GM19395 (cell line): ENCODE data around the gene UBE2L3.
"Not testable (repeated sequence)": the region's sequence is repeated elsewhere in the genome, so short reads cannot be mapped to it uniquely, and the experiment has no call there.

Experiments
- ATAC-seq: cut with Tn5 transposase; IDR thresholded peaks from one replicate; pipeline ENCODE4 v1.9.1; 2021; ENCODE audit warnings: mild to moderate bottlenecking, moderate library complexity; ENCODE audit not compliant: unreplicated experiment

UBE2L3 gene

DNA sequence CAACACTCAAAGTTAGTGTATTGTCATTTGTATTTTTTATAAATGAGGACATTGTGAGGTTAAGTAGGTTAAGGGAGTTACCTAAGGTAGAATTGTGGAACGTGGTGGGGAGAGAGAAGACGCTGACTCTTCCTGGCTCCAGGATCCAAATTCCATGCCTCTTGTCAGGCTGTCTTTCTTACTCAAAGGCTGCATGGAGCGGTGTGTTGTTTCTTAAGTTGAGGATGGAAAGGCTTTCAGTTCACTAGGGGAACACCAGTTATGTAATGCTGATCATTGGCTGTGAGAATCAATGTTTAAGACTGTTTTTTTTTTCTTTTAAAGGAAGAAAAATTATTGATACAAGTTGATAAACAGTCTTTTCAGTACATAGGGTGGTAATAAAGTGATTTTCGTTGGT, 2.9 kb downstream of the UBE2L3 start:
- ATAC-seq = no peak

DNA sequence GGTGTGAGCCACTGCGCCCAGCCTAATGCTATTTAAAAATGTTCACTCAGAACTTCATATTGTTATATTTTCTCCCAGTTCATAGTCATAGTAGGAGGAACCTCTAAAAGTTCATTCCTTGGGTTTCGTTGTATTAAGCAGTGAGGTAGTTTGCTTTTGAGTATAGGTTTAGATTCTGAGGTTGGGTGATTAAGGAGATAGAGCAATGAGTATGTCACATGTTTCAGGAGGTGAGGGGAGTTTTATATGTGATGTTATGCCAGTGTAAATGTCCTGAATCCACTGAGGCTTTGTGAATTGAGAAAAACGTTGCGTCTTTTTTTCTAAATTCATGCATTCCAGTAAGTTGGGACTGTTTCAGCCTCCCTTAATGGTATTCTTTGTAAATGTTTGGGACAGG, 4.2 kb downstream of the UBE2L3 start:
- no peak for ATAC-seq

- no peak for ATAC-seq
These were observed 5.8 kb downstream of the UBE2L3 start for GRCh38 chr22:21573293-21573734.

- no peak for ATAC-seq
These were observed 6.4 kb downstream of the UBE2L3 start for GRCh38 chr22:21573750-21574494.

DNA sequence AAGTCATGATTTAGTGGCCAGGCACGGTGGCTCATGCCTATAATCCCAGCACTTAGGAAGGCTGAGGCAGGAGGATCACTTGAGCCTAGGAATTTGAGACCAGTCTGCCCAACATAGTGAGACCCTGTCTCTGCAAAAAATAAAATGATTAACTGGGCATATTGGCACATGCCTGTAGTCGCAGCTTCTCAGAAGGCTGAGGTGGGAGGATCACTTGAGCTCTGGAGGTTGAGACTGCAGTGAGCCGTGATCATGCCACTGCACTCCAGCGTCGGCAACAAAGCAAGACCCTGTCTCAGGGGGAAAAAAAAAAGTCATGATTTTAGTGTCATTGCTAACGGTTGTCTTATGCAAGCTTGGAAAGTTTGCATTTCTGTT, 11.9 kb downstream of the UBE2L3 start:
- no peak for ATAC-seq

GRCh38 chr22:21580623-21581007, 13.1 kb downstream of the UBE2L3 start:
- ATAC-seq = not testable (repeated sequence)

DNA sequence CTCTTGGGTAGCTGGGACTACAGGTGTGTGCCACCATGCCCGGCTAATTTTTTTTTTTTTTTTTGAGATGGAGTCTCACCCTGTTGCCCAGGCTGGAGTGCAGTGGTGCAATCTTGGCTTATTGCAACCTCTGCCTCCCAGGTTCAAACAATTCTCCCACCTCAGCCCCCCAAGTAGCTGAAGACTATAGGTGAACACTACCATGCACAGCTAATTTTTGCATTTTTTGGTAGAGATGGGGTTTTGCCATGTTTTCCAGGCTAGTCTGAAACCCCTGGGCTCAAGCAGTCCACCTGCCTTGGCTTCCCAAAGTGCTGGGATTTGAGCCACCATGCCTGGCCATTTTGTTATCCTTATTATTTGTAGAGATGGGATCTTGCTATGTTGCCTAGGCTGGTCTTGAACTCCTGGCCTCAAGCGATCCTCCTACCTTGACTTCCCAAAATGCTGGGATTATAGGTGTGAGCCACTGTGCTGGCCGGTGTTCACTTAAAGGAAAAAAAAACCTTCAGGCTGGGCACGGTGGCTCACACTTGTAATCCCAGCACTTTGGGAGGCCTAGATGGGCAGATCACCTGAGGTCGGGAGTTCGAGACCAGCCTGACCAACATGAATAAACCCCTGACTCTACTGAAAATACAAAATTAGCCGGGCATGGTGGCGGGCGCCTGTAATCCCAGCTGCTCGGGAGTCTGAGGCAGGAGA, 13.6 kb downstream of the UBE2L3 start:
- not testable (repeated sequence) for ATAC-seq

DNA sequence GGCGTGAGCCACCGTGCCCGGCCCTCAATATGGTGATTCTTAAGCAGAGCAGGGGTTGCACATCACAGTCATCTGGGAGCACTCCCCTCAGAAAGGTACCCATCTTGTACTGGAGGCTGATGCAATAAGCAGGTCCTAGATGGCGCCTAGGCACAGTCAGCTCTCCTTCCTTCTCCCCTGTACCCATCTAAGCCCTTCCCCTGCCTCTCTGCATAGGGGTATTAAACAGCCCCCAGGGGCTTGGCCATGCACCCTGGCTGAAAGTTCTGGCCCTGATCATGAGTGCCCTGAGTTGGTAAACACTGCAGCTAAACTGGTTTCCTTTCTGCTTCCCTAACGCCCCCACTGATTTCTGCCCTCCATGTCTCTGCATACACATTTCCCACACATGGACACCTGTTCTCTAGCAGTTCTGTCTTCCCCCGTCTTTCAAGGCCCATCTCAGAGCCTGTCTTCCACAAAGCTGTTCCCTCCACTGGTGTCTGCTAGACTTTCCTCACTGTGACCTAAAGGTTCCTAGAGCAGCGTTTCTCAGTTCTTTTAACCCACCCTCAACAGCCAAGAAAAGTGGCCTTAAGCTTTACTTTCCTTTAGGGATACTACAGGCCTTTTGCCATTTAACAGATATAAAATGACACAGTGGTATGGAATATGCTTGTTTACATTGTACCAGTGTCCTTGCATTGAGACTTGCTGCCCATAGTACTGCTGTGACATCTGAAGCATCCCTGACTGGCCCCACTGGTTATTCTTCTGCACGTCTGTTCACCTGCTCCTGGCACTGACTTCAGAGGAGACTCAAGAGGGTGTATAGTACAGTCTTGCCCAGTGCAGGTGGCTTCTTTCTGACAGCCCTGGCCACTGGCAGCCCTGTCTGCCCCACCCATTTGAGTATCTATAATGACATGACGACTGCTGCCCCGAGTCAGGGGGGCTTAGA, 15.6 kb downstream of the UBE2L3 start:
- no peak for ATAC-seq

DNA sequence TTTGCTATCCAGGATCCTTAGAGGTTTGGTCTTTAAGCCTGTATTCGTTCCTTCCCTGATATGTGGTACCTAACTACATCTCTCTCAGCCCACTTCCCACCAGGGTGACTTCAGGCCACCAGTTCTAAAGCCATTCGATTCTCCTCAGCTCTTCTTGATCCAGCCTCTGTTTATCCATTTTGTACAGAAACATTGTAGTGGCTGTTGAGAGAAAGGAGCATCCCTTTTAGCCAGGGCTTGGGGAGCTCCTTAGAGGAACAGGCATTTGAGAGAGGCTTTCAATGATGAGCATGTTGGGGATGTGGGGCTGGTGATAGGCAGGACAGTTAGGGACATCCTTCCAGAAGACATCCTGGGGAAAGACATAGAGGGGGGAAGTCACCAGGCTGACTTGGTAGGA, 17.9 kb downstream of the UBE2L3 start:
- ATAC-seq = no peak

GRCh38 chr22:21587803-21588611, 20.5 kb downstream of the UBE2L3 start:
- peak; percentile 85 for ATAC-seq

GRCh38 chr22:21589396-21589795, 21.9 kb downstream of the UBE2L3 start:
- ATAC-seq = no peak

GRCh38 chr22:21590809-21591641, 23.5 kb downstream of the UBE2L3 start:
- ATAC-seq = no peak

GRCh38 chr22:21591695-21592094, 24.2 kb downstream of the UBE2L3 start:
- no peak for ATAC-seq

GRCh38 chr22:21592422-21592821, 24.9 kb downstream of the UBE2L3 start:
- ATAC-seq = no peak

GRCh38 chr22:21593406-21594232, 26.1 kb downstream of the UBE2L3 start:
- ATAC-seq = no peak

DNA sequence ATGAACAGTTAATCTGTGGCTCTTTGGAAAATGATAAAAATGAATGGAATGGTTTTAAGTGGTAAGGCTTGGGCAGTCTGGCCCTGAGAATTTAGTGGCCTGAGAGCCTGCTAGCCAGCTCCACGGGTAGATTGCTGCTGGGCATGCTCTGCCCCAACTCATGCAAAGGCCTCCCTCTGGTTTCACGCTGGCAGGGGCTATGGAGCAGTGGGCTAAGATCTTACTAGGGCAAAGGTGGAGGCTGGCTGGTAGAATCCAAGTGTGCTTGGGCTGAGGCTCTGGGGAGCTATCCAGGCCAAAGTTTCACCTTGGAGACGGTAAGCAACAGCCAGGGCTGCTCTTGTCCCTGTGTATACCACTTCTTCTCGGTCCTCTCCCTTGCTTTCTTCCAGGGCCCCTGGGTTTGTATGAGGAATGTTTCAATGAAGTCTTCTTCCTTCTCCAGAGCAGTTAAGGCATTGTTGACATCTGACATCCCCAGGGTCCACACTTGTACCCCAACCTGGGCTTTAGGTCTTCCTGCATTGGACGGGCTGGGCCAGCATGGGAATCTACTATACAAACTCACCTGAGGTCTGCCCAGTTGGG, 27.4 kb downstream of the UBE2L3 start:
- ATAC-seq = no peak

GRCh38 chr22:21596356-21597135, 29.0 kb downstream of the UBE2L3 start:
- ATAC-seq = not testable (repeated sequence)

DNA sequence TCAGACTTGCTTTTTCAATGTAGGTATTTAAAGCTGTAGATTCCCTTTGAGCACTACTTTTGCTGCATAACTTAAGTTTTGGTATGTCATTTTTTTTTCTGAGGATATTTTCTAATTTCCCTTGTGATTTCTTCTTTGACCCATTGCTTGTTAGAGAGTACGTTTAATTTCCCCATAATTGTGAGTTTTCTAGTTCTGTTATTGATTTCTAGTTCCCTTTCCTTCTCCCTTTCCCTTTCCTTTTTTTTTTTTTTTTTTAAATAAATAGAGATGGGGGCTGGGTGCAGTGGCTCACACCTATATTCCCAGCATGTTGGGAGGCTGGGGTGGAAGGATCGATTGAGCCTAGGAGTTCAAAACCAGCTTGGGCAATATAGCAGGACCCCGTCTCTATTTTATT, 30.8 kb downstream of the UBE2L3 start:
- no peak for ATAC-seq
